GM19023 (cell line): ENCODE measurements around the gene CDK2AP2.
A peak's percentile ranks its signal among the peaks of the same experiment; 100 is the strongest.
"Not testable (repeated sequence)": the region's sequence is repeated elsewhere in the genome, so short reads cannot be mapped to it uniquely, and the experiment has no call there.

Source experiments
- ATAC-seq: cut with Tn5 transposase; IDR thresholded peaks from one replicate; pipeline ENCODE4 v1.9.1; 2021; ENCODE audit warnings: mild to moderate bottlenecking, moderate library complexity; ENCODE audit not compliant: unreplicated experiment

CDK2AP2 gene

GRCh38 chr11:67468056-67468455 is 39.9 kb downstream of the CDK2AP2 start:
- no peak for ATAC-seq

- no peak for ATAC-seq
Measured at GRCh38 chr11:67466962-67467771, 40.8 kb downstream of the CDK2AP2 start.

GRCh38 chr11:67466367-67466766 is 41.6 kb downstream of the CDK2AP2 start:
- no peak for ATAC-seq

DNA sequence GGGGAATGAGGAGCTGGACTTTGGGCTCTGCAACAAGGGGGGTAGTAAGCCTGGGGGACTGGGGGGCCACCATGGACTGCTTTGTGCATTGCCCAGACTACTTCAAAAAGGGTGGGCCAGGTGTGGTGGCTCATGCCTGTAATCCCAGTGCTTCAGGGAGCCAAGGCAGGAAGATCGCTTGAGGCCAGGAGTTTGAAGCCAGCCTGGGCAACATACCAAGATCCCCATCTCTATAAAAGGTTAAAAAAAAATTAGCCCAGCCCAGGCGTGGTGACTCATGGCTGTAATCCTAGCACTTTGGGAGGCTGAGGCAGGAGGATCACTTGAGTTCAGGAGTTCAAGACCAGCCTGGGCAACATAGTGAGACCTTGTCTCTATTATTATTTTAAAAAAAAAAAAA is 42.4 kb downstream of the CDK2AP2 start:
- not testable (repeated sequence) for ATAC-seq

DNA sequence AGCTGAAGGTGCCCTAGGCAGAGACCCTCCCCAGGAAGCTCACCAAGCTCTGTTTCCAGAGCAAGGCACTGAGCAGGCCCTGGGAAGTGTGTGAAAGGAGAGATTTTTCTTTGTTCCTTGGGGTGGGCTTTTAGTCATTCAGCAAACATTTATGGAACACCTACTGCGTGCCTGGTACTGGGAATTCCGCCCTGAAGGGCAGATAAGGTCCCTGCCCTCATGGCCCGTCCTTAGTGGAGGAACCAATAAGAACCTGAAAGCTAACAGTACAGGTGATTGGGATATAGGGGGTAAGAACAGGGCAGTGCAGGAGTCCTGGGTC is 42.8 kb downstream of the CDK2AP2 start:
- no peak for ATAC-seq

- ATAC-seq = peak; percentile 45
Measured at GRCh38 chr11:67464411-67465188, 43.4 kb downstream of the CDK2AP2 start.

- ATAC-seq = no peak
Measured at GRCh38 chr11:67463680-67464410, 44.1 kb downstream of the CDK2AP2 start.

DNA sequence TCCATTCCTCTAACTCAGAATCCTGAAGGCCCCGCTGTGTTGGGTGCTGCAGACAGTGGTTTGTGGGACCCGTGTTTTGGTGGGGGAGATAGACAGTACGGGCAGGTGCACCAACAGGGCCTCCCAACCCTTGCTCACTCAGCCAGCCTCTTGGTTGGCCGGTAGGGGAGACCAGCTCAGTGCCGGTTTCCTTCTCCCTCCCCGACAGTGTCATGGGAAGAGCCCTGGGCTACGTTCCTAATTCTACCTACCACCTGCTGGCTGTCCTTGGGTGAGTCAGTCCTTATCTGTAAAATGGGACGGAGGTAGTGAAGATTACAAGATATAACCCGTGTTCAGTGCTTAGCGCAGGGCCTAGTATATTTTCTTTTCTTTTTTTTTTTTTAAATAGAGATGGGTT is 44.8 kb downstream of the CDK2AP2 start:
- no peak for ATAC-seq

- no peak for ATAC-seq
Measured at GRCh38 chr11:67458266-67458665, 49.7 kb downstream of the CDK2AP2 start.

- ATAC-seq = no peak
Measured at GRCh38 chr11:67457453-67457852, 50.5 kb downstream of the CDK2AP2 start.
